HG02981 (cell line): Measurements from ENCODE around the gene RPS6KA5.
"Not testable (repeated sequence)": the region's sequence is repeated elsewhere in the genome, so short reads cannot be mapped to it uniquely, and the experiment has no call there.

Source experiments
- ATAC-seq: cut with Tn5 transposase; IDR thresholded peaks from one replicate; pipeline ENCODE4 v1.9.1; 2021; ENCODE audit warnings: mild to moderate bottlenecking, moderate library complexity; ENCODE audit not compliant: unreplicated experiment

RPS6KA5 gene

GRCh38 chr14:91060351-91061055, at the start of gene RPS6KA5:
RPS6KA5 (minus strand) TSS chr14:91060641; CDS start chr14:91060434, 207 bp downstream.
- peak; percentile 84 for ATAC-seq

- no peak for ATAC-seq
Observed at GRCh38 chr14:91108941-91109611, 48.6 kb upstream of the RPS6KA5 start.

- ATAC-seq, result no peak
Observed at GRCh38 chr14:91103116-91103515, 42.7 kb upstream of the RPS6KA5 start.

- ATAC-seq, result no peak
Observed at GRCh38 chr14:91100102-91100501, 39.7 kb upstream of the RPS6KA5 start.

- no peak for ATAC-seq
Observed at GRCh38 chr14:91098591-91098990, 38.1 kb upstream of the RPS6KA5 start.

GRCh38 chr14:91097657-91098056, 37.2 kb upstream of the RPS6KA5 start:
- ATAC-seq, result not testable (repeated sequence)

GRCh38 chr14:91095178-91095577, 34.7 kb upstream of the RPS6KA5 start:
- no peak for ATAC-seq

GRCh38 chr14:91094772-91095171, 34.3 kb upstream of the RPS6KA5 start:
- no peak for ATAC-seq

- not testable (repeated sequence) for ATAC-seq
Observed at GRCh38 chr14:91093743-91094472, 33.5 kb upstream of the RPS6KA5 start.

GRCh38 chr14:91092073-91092472, 31.6 kb upstream of the RPS6KA5 start:
- ATAC-seq, result no peak

GRCh38 chr14:91090743-91091142, 30.3 kb upstream of the RPS6KA5 start:
- ATAC-seq, result no peak

- ATAC-seq, result no peak
Observed at GRCh38 chr14:91089958-91090535, 29.6 kb upstream of the RPS6KA5 start.

GRCh38 chr14:91088585-91089235, 28.3 kb upstream of the RPS6KA5 start:
- no peak for ATAC-seq

- ATAC-seq, result not testable (repeated sequence)
Observed at GRCh38 chr14:91087470-91087869, 27.0 kb upstream of the RPS6KA5 start.

- no peak for ATAC-seq
Observed at GRCh38 chr14:91084516-91084915, 24.1 kb upstream of the RPS6KA5 start.

GRCh38 chr14:91082282-91082681, 21.8 kb upstream of the RPS6KA5 start:
- ATAC-seq, result no peak

- ATAC-seq, result no peak
Observed at GRCh38 chr14:91080071-91080470, 19.6 kb upstream of the RPS6KA5 start.

GRCh38 chr14:91078095-91078737, 17.8 kb upstream of the RPS6KA5 start:
- ATAC-seq, result peak; percentile 69

- ATAC-seq, result no peak
Observed at GRCh38 chr14:91075553-91075952, 15.1 kb upstream of the RPS6KA5 start.

- no peak for ATAC-seq
Observed at GRCh38 chr14:91070572-91070971, 10.1 kb upstream of the RPS6KA5 start.
